Neural progenitor cell (in vitro differentiated cells): ENCODE measurements around the gene BPIFA1. TPM values are rescaled to one million over a fixed set of nuclear protein-coding genes. Genes with fewer than 3 reads are reported as not detected.
A peak's percentile ranks its signal among the peaks of the same experiment; 100 is the strongest.

ENCODE experiments used
- DNase-seq: peaks from one replicate; pipeline ENCODE4 v3.0.0-alpha.2; 2016; ENCODE audit warnings: low spot score
- H2AFZ ChIP-seq: fragments of 200-600 bp; sonication (generic); replicated peaks from 2 replicates; pipeline ENCODE4 v1.6.1; 2016; ENCODE audit warnings: antibody characterized with exemption
- H3F3A ChIP-seq: fragments of 200-600 bp; sonication (generic); 2 replicates; pipeline ENCODE4 v1.6.1; 2016; ENCODE audit warnings: antibody characterized with exemption, low read depth
- H3K27ac ChIP-seq: fragments of 200-600 bp; sonication (generic); 2 replicates; pipeline ENCODE4 v1.5.1; 2016; ENCODE audit warnings: mild to moderate bottlenecking
- H3K27me3 ChIP-seq: fragments of 200-600 bp; sonication (generic); 2 replicates; pipeline ENCODE4 v1.6.1; 2016; ENCODE audit warnings: mild to moderate bottlenecking, moderate library complexity
- H3K36me3 ChIP-seq: fragments of 200-600 bp; sonication (generic); 2 replicates; pipeline ENCODE4 v1.5.1; 2016
- H3K4me1 ChIP-seq: fragments of 200-600 bp; sonication (generic); 2 replicates; pipeline ENCODE4 v1.6.1; 2016; ENCODE audit warnings: mixed run types
- H3K4me2 ChIP-seq: fragments of 200-600 bp; sonication (generic); 2 replicates; pipeline ENCODE4 v1.6.1; 2016
- H3K4me3 ChIP-seq: fragments of 200-600 bp; sonication (generic); 2 replicates; pipeline ENCODE4 v1.5.1; 2016
- H3K79me2 ChIP-seq: fragments of 200-600 bp; sonication (generic); 2 replicates; pipeline ENCODE4 v1.6.1; 2016; ENCODE audit warnings: low read depth
- H3K9ac ChIP-seq: fragments of 200-600 bp; sonication (generic); 2 replicates; pipeline ENCODE4 v1.6.1; 2016
- H3K9me3 ChIP-seq: fragments of 200-600 bp; sonication (generic); 2 replicates; pipeline ENCODE4 v1.5.1; 2016; ENCODE audit warnings: low read depth
- H4K20me1 ChIP-seq: fragments of 200-600 bp; sonication (generic); 2 replicates; pipeline ENCODE4 v1.6.1; 2016; ENCODE audit warnings: low read depth
- H3K27ac Mint-ChIP-seq: 3 replicates; pipeline ENCODE4 v1.8.0; 2021; ENCODE audit warnings: mixed read lengths
- H3K27me3 Mint-ChIP-seq: 2 replicates; pipeline ENCODE4 v1.8.0; 2022; ENCODE audit warnings: low read depth, mild to moderate bottlenecking, inconsistent platforms, moderate library complexity, mixed read lengths; ENCODE audit not compliant: insufficient read depth
- H3K36me3 Mint-ChIP-seq: 3 replicates; pipeline ENCODE4 v1.8.0; 2021; ENCODE audit warnings: mixed read lengths
- H3K4me1 Mint-ChIP-seq: 3 replicates; pipeline ENCODE4 v1.8.0; 2021; ENCODE audit warnings: mixed read lengths
- H3K4me3 Mint-ChIP-seq: 3 replicates; pipeline ENCODE4 v1.8.0; 2021; ENCODE audit warnings: mild to moderate bottlenecking, moderate library complexity, mixed read lengths
- H3K9me3 Mint-ChIP-seq: 3 replicates; pipeline ENCODE4 v1.8.0; 2020; ENCODE audit warnings: mixed read lengths
- EZH2 ChIP-seq: fragments of 200-600 bp; sonication (generic); IDR thresholded peaks from 2 replicates; pipeline ENCODE4 v1.6.1; 2017; ENCODE audit warnings: antibody characterized with exemption, mild to moderate bottlenecking, moderate library complexity
- EZH2phosphoT487 ChIP-seq: fragments of 200-600 bp; sonication (generic); IDR thresholded peaks from 2 replicates; pipeline ENCODE4 v1.6.1; 2017; ENCODE audit warnings: antibody characterized with exemption
- total RNA-seq: library from RNA; depleted of rRNA; stranded (reverse); fragments of >200 nt; gene quantifications from 2 replicates; pipeline ENCODE4 v1.2.3, GENCODE V29; 2015; ENCODE audit warnings: low replicate concordance
- TF ChIP-seq, protein P1 (sequence below): fragments of 200-600 bp; sonication (generic); IDR thresholded peaks from 2 replicates; pipeline ENCODE4 v1.5.1; 2017; ENCODE audit warnings: antibody characterized with exemption, mild to moderate bottlenecking

Gene BPIFA1
- total RNA-seq, 1 donor from 2014 or later = not detected

DNA sequence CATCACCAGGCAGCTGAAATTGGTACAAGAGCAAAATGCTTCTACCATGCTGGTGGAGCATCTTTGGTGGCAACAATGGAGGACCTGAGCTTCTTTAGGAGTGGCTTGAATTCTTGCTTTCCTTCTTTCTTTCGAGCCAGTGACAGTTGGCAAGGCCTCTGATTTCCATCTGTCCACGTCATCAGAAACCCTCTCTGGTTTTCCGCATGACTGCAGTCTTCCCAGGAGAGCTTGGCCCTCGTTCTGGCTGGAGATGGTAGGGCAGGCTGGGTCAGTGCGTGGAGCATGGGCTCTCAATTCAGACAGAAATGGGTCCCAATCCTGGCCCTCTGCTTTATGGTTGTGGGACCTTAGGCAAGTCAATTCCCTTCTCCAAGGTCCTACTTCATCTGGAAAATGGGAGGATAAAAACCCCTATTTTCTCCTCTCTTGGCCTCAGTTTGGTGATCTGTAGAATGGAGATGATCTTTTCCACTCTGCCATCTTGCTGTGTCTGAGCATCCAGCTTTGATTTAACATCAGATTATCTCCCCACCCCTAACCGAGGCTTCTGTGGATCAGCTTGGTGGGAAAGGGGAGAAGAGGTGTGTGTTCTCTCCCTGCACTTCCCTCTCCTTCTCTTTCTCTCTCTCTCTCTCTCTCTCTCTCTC is 43.6 kb downstream of the BPIFA1 start:
- Histone ChIP-seq H2AFZ (no peak overlapping the region), H3K27ac (no peak overlapping the region), H3K79me2 (no peaks in the 10 kb centered on the region), H3K36me3 (no peaks in the 10 kb centered on the region), H4K20me1 (no peaks in the 10 kb centered on the region), H3K4me2 (no peak overlapping the region), H3K9ac (no peak overlapping the region), H3K4me3 (no peak overlapping the region), H3K4me1 (peaks cover 13% of the 10 kb centered on the region), H3K27me3 (no peaks in the 10 kb centered on the region), H3K9me3 (no peaks in the 10 kb centered on the region), H3F3A (no peaks in the 10 kb centered on the region)
- no peaks in the 10 kb centered on the region for H3K36me3 Mint-ChIP-seq
- no peak for DNase-seq
- no peaks in the 10 kb centered on the region for H3K9me3 Mint-ChIP-seq
- H3K4me3 Mint-ChIP-seq = no peak overlapping the region
- TF ChIP-seq EZH2 (no peak), EZH2phosphoT487 (no peak)
- TF ChIP-seq, protein P1, sequence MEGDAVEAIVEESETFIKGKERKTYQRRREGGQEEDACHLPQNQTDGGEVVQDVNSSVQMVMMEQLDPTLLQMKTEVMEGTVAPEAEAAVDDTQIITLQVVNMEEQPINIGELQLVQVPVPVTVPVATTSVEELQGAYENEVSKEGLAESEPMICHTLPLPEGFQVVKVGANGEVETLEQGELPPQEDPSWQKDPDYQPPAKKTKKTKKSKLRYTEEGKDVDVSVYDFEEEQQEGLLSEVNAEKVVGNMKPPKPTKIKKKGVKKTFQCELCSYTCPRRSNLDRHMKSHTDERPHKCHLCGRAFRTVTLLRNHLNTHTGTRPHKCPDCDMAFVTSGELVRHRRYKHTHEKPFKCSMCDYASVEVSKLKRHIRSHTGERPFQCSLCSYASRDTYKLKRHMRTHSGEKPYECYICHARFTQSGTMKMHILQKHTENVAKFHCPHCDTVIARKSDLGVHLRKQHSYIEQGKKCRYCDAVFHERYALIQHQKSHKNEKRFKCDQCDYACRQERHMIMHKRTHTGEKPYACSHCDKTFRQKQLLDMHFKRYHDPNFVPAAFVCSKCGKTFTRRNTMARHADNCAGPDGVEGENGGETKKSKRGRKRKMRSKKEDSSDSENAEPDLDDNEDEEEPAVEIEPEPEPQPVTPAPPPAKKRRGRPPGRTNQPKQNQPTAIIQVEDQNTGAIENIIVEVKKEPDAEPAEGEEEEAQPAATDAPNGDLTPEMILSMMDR = no peak
- no peak overlapping the region for H3K27ac Mint-ChIP-seq
- peaks cover 20% of the 10 kb centered on the region for H3K27me3 Mint-ChIP-seq
- peaks cover 10% of the 10 kb centered on the region for H3K4me1 Mint-ChIP-seq

DNA sequence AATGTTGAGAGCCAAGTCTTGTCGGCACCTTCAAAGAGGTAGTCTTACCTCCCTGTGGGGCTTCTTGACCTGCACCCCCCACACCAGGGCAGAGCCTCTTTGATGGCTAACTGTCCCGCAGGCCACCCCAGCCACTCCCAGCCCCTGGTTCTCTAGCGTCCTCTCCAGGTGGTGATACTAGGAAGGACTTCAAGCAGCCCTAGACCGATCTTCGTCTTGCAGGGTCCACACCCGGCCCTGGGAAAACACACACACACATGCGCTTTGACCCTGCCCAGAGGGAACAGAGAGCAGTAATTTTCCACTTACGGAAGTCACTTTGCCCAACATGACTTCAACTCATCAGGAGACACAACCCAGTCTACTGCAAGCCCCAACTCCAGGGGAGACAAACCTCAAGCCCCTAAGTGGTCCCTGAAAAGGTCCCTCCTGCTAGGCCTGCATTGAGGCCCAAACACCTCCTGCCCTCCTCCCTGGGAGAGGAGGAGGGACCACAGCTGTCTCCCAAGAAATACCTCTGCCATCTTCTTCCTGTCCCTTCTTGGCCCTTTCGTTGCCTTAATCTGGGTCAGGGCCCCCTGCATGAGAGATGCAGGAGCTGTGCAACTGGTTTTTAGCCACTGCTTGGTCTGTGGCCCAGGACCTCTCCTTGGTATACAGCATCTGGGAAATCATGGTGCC is 44.3 kb downstream of the BPIFA1 start:
- H3K4me3 Mint-ChIP-seq = no peak overlapping the region
- H3K27ac Mint-ChIP-seq = peak overlapping the region; percentile 65

DNA sequence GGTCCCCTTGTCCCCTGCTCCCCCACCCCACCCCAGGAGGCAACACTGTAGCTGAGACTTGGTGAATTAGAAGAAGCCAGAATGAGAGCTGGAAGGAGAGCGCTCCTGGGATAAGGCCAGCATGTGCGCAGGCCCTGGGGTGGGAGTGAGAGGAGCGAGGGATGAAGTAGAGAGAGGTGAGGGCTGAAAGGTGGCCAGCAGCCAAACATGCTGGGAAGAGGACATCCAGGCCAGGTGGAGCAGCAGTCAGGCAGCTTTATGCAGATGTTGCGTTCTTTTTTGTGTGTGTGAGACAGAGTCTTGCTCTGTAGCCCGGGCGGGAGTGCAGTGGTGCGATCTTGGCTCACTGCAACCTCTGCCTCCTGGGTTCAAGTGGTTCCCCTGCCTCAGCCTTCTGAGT is 45.0 kb downstream of the BPIFA1 start:
- no peak overlapping the region for H3K4me3 ChIP-seq
- H3K9ac ChIP-seq = no peak overlapping the region
- no peaks in the 10 kb centered on the region for H3K27me3 ChIP-seq
- H3K79me2 ChIP-seq = no peaks in the 10 kb centered on the region
- TF ChIP-seq EZH2 (no peak), EZH2phosphoT487 (no peak)
- TF ChIP-seq, protein P1 = no peak
- peak overlapping the region; percentile 65 for H3K27ac Mint-ChIP-seq
- H3K4me1 ChIP-seq = peaks cover 13% of the 10 kb centered on the region
- no peaks in the 10 kb centered on the region for H3K36me3 ChIP-seq
- H3K36me3 Mint-ChIP-seq = no peaks in the 10 kb centered on the region
- H3K4me1 Mint-ChIP-seq = peaks cover 15% of the 10 kb centered on the region
- H3K4me2 ChIP-seq = no peak overlapping the region
- no peak for DNase-seq
- H2AFZ ChIP-seq = no peak overlapping the region
- H4K20me1 ChIP-seq = no peaks in the 10 kb centered on the region
- H3K9me3 ChIP-seq = no peaks in the 10 kb centered on the region
- no peak overlapping the region for H3K4me3 Mint-ChIP-seq
- H3K27ac ChIP-seq = no peak overlapping the region
- H3K27me3 Mint-ChIP-seq = peaks cover 20% of the 10 kb centered on the region
- H3K9me3 Mint-ChIP-seq = no peaks in the 10 kb centered on the region
- no peaks in the 10 kb centered on the region for H3F3A ChIP-seq

More for the DNA sequence above, 44.3 kb downstream of the BPIFA1 start:
- Mint-ChIP-seq H3K36me3 (no peaks in the 10 kb centered on the region), H3K4me1 (peaks cover 15% of the 10 kb centered on the region), H3K27me3 (peaks cover 20% of the 10 kb centered on the region), H3K9me3 (no peaks in the 10 kb centered on the region)
- H3K36me3 ChIP-seq = no peaks in the 10 kb centered on the region
- H3K4me2 ChIP-seq = no peak overlapping the region
- peaks cover 13% of the 10 kb centered on the region for H3K4me1 ChIP-seq
- no peaks in the 10 kb centered on the region for H3K9me3 ChIP-seq
- H4K20me1 ChIP-seq = no peaks in the 10 kb centered on the region
- DNase-seq = no peak
- no peak overlapping the region for H3K9ac ChIP-seq
- no peak overlapping the region for H2AFZ ChIP-seq
- H3K27ac ChIP-seq = no peak overlapping the region
- H3K79me2 ChIP-seq = no peaks in the 10 kb centered on the region
- no peaks in the 10 kb centered on the region for H3F3A ChIP-seq
- TF ChIP-seq EZH2 = no peak
- TF ChIP-seq, protein P1 = no peak
- no peak for TF ChIP-seq EZH2phosphoT487
- no peaks in the 10 kb centered on the region for H3K27me3 ChIP-seq
- no peak overlapping the region for H3K4me3 ChIP-seq
